HG03097 (cell line): ENCODE data around the gene CHD8.
A peak's percentile ranks its signal among the peaks of the same experiment; 100 is the strongest.
"Not testable (repeated sequence)": the region's sequence is repeated elsewhere in the genome, so short reads cannot be mapped to it uniquely, and the experiment has no call there.

Source experiments
- ATAC-seq: cut with Tn5 transposase; IDR thresholded peaks from one replicate; pipeline ENCODE4 v1.9.1; 2021; ENCODE audit not compliant: unreplicated experiment, low FRiP score

The CHD8 gene

DNA sequence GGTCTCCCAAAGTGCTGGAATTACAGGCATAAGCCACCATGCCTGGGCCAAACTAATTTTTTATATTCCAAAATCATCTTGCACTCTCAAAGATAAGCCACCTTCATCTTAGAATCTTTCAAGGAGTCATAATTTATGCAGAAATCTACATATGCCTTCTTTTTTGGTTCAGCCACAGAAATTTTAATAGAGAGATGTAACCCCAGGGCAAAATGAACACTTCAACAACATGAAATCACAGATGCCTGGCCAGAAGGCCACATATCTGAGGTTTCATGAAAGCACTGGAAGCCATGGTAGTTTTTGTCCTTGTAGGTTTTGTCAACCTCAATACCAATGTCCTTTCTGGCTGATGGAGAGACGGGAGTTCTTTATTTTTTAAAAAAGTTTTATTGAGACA is 81.9 kb downstream of the CHD8 start:
- ATAC-seq = no peak

GRCh38 chr14:21372814-21373213 is 83.1 kb downstream of the CHD8 start:
- not testable (repeated sequence) for ATAC-seq

DNA sequence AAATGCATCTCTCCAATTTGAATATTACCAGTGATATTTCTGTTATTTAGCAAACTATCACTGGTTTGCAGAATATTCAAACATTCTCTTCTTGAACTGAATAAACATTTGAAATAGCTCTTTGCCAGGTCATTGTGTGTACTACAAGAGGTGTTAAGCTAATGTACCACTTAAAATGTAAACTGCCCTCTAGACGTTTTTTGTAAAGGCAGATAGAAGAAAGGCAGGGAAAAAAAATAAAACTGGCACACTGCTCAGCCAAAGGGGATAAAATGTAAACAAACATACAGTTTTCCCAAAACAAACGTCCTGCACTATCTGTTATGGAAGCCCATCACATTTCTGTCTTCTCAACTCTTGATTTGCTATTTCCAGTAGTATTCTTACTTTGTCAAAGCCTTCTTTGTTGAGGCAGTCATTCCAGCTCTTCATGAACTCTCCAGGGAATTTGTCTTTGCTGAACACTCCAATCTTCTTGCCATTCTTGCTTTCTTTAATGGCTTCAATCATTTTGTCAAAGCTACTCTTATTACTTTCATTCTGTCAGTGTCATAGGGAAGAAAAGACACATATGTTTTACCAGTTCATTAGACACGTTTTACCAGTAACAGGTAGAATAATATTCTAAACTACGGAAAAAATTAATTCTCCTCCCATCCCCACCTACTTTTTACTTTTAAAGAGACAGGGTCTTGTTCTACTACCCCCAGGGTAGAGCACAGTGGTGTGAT is 85.8 kb downstream of the CHD8 start:
- no peak for ATAC-seq

DNA sequence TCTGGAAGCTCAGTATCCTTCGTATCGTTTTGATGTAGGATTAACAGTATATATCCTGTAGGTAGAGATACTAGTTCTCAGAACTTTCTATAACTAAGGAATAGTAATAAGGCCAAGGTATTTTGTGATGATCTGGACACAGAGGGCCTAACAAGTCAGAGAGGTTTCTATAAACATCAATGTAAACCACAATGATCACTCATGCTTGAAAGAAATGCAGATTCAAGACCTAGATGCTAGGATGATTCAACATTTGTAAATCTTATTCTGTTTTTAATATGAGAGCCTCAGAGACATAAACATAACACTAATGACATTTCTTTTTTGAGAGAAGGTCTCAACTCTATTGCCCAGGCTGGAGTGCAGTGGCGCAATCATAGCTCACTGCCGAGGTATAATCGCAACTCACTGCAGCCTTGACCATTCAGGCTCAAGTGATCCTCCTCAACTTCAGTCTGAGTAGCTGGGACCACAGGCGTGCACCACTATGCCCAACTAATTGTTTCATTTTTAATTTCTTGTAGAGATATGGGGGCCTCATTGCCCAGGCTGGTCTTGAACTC is 88.3 kb downstream of the CHD8 start:
- no peak for ATAC-seq

- ATAC-seq = no peak
Observed at GRCh38 chr14:21356511-21356910, 99.4 kb downstream of the CHD8 start.

- ATAC-seq = peak; percentile 58
Observed at GRCh38 chr14:21352587-21352986, 103.3 kb downstream of the CHD8 start.

DNA sequence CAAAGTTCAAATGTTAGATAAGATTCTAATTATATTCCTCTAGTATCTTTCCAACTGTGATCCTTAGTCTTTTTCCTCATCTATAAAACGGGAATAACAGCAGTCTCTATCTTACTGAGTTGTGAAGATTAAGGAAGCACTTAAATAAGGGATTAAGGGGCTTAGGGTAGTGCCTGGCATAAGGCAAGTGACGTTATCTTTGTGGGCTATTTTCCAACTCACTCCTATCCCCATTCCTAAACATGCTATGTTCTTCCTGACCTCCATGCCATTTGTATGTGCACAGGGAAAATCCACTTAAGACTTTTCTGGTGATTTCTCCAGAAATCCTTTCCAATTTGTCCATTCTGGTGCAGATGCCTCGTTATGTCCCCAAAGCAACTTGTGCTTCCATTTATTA is 105.4 kb downstream of the CHD8 start:
- ATAC-seq = no peak

- no peak for ATAC-seq
Observed at GRCh38 chr14:21347201-21347600, 108.7 kb downstream of the CHD8 start.

- no peak for ATAC-seq
Observed at GRCh38 chr14:21346532-21347135, 109.3 kb downstream of the CHD8 start.

GRCh38 chr14:21343035-21343794 is 112.7 kb downstream of the CHD8 start:
- no peak for ATAC-seq
